RWPE1 (cell line): ENCODE data around the gene HDHD3.
"Not testable (repeated sequence)": the region's sequence is repeated elsewhere in the genome, so short reads cannot be mapped to it uniquely, and the experiment has no call there.

ENCODE experiments used
- CTCF ChIA-PET: fragments of 350-600 bp; sonication (Branson Sonifier 250); formaldehyde crosslinking; extraction: SDS; loops from one replicate; lab custom pipeline; 2021; lab: Yijun Ruan, JAX
- POLR2A ChIA-PET: fragments of 400-600 bp; formaldehyde crosslinking; extraction: SDS; loops from one replicate; lab custom pipeline; 2020; ENCODE audit warnings: antibody characterized with exemption; ENCODE audit not compliant: low non-redundant PET; lab: Yijun Ruan, JAX
- DNase-seq: peaks from one replicate; pipeline ENCODE4 v3.0.0; 2012; ENCODE audit warnings: low spot score
- H3K27ac ChIP-seq: fragments of 450-650 bp; 2 replicates; pipeline ENCODE4 v1.5.1; 2017
- CTCF ChIP-seq: fragments of 450-650 bp; conservative IDR thresholded peaks from 2 replicates; pipeline ENCODE4 v1.5.1; 2017; ENCODE audit warnings: low read depth, mild to moderate bottlenecking

HDHD3 gene

DNA sequence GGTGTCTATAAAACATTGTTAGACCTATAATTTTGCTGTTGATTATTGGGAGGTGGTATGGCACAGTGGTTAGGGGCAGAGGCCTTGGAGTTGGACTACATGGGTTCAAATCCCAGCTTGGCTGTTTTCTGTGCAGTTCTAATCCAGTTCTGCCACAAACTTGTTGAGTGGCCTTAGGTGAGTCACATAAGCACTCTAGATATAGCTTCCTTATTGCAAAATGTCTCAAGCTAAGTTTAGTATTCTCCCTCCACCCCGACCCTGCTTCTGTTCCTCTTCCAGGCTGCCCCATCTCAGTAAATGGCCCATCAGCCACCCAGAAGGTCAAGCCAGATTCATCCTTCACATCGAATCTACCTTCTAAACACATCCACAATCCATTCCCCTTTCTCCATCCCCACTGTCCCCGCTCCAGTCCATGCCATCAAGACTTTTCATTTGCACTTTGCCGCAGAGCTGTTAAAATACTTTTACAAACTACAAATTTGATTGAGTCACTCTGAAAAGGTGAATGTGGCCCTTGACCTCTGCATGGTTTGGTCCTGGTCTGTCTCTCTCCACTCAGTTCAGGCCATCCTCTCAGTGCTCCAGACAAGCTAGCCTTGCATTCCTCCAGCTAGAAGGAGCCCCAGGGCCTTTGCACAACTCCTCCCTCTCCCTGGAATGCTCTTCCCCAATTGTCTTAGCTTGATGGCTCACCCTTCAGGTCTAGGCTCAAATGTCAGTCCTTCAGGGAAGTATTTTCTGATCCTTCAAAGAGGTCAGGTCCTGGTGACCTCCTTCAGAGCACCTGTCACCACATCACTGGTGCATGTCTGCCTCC is 10.0 kb upstream of the HDHD3 start:
- ChIA-PET CTCF (interaction anchor here (1.1 to 2.0 kb wide), 2 partner anchors 15 to 78 kb away, joined by 6 read pairs; partner anchors contain the start of gene ALAD), POLR2A (no interaction called here)
- TF ChIP-seq CTCF, result no peak
- no peak overlapping the region for H3K27ac ChIP-seq
- DNase-seq, result no peak

GRCh38 chr9:113381909-113382411 is 5.2 kb upstream of the HDHD3 start:
- TF ChIP-seq CTCF, result no peak
- peak; percentile 55 for DNase-seq
- no peak overlapping the region for H3K27ac ChIP-seq
- CTCF ChIA-PET, result interaction anchor here (0.6 to 1.2 kb wide), 2 partner anchors 16 to 182 kb away, joined by 3 to 7 read pairs; no protein-coding TSS in a partner anchor
- POLR2A ChIA-PET, result no interaction called here

- H3K27ac ChIP-seq, DNase-seq, POLR2A ChIA-PET: not testable (repeated sequence)
- CTCF ChIA-PET, result interaction anchor here (0.6 kb wide), 1 partner anchor 183 kb away, joined by 7 read pairs; no protein-coding TSS in a partner anchor
Measured at GRCh38 chr9:113381441-113381840, 4.7 kb upstream of the HDHD3 start.

DNA sequence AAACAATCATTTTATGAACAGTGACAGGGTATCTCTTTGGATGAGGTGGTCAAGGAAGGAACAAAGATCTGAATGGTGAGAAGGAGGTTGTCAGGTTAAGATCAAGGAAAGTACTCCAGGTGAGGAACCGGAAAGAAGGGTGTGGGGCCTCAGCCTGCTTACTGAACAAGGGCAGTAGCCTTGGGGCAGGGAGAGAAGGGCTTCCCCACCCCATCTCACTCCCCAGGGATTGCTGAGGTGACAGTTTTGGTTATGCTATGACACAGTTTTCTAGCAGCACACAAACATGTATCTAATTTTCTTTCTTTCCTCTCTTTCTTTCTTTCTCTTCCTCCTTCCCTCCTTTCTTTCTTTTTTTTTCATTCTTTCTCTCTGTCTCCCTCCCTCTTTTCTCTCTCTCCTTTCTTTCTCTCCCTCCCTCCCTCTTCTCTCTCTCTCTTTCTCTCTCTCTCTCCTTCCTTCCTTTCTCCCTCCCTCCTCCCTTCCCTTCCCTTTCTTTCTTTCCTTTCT is 4.1 kb upstream of the HDHD3 start:
- CTCF ChIA-PET, result no interaction called here
- DNase-seq, result no peak
- TF ChIP-seq CTCF, result no peak

DNA sequence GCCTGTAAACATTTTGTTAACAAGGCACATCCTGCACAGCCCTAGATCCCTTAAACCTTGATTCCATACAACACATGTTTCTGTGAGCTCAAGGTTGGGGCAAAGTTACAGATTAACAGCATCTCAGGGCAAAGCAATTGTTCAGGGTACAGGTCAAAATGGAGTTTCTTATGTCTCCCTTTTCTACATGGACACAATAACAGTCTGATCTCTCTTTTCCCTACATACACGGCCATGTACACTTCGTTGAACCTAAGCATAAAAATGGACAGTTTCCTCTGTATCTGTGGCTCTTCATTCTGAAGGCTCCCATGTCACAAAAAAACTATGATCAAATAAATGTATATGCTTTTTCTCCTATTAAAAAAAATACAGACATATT is 3.0 kb upstream of the HDHD3 start:
- POLR2A ChIA-PET, H3K27ac ChIP-seq, CTCF ChIA-PET, DNase-seq: not testable (repeated sequence)

More for the DNA sequence above, 4.1 kb upstream of the HDHD3 start:
- no peak overlapping the region for H3K27ac ChIP-seq
- POLR2A ChIA-PET, result no interaction called here

DNA sequence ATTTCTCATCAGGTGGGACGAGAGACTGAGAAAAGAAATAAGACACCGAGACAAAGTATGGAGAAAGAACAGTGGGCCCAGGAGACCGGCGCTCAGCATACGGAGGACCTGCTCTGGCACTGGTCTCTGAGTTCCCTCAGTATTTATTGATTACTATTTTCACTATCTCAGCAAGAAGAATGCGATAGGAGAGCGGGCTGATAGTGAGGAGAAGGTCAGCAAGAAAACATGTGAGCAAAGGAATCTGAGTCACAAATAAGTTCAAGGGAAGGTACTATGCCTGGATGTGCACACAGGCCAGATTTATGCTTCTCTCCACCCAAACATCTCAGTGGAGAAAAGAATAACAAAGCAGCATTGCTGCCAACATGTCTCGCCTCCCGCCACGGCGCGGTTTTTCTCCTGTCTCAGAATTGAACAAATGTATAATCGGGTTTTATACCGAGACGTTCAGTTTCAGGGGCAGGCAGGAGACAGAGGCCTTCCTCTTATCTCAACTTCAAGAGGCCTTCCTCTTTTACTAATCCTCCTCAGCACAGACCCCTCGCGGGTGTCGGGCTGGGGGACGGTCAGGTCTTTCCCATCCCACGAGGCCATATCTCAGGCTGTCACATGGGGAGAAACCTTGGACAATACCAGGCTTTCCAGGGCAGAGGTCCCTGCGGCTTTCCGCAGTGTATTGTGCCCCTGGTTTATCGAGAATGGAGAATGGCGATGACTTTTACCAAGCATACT is 2.5 kb upstream of the HDHD3 start:
- DNase-seq, POLR2A ChIA-PET, H3K27ac ChIP-seq, CTCF ChIA-PET: not testable (repeated sequence)

- no peak for DNase-seq
- ChIA-PET POLR2A (interaction anchor here (2.0 kb wide), 1 partner anchor 35 kb away, joined by 20 read pairs; the partner anchor contains the start of gene POLE3), CTCF (interaction anchor here (0.6 to 0.7 kb wide), 3 partner anchors 30 to 99 kb away, joined by 3 to 5 read pairs (median 3); no protein-coding TSS in a partner anchor)
- H3K27ac ChIP-seq, result peak overlapping the region; percentile 81; the same call in 1 of the 2 replicates
- TF ChIP-seq CTCF, result no peak
Measured at GRCh38 chr9:113375057-113376023, 1.4 kb downstream of the HDHD3 start.
